NCI-H526 (cell line): Measurements from ENCODE around the gene NUP153.
A peak's percentile ranks its signal among the peaks of the same experiment; 100 is the strongest.
"Not testable (repeated sequence)": the region's sequence is repeated elsewhere in the genome, so short reads cannot be mapped to it uniquely, and the experiment has no call there.

Experiments used
- DNase-seq, 2 experiments: peaks; one replicate each; lab custom pipeline; 2025; lab: John Stamatoyannopoulos, UW

NUP153 gene

DNA sequence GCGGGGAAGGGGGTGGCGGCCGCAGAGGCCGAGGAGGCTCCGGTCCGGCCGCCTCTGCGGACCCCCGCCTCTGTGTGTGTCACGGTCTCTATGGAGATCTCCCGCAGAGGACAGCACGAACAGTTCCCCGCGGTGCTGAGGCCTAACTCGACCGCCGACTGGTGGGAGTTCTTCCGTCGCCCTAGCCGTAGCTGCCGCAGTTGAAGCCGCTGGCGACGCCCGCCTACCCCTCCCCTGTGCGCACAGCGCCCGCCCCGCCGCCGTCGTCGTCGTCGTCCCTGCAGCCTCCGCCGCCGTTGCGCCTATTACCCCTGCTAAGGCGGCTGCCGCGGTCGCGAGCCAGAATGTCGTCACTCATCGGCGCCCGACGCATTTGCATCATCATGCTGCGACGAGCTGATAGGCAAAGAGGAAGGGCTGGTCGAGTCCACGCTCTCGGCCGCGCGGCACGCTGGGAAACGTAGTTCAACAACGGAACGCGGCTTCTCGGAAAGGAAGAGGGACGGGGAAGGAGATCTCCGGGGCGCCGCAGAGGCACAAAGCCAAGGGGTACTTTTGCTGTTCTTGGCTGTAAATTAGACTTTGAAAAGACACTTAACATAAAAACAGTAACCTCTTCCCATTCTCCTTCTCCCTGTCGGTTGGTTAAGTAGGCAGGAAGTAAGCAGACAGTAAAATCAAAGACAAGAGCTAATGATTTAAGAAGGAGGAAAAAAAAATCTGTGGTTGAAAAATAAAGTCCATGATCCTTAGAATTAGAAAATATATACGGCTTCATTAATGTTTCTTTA, at the start of gene NUP153:
NUP153 (minus strand) TSS at position 346 of the 791 bp plus-strand sequence. CDS start 538 bp downstream, outside the sequence.
- DNase-seq, result peak; percentile 97 to 98

GRCh38 chr6:17754254-17754653, 47.5 kb upstream of the NUP153 start:
- DNase-seq, result no peak

DNA sequence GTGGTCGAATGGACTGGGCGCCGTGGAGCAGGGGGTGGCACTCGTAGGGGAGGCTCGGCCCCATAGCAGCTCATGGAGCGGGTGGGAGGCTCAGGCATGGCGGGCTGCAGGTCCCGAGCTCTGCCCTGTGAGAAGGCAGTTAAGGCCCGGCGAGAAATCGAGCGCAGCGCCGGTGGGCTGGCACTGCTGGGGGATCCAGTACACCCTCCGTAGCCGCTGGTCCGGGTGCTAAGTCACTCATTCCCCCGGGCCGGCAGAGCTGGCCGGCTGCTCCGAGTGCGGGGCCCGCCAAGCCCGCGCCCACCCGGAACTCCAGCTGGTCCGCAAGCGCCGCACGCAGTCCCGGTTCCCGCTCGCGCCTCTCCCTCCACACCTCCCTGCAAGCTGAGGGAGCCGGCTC, 38.6 kb upstream of the NUP153 start:
- DNase-seq, result not testable (repeated sequence)

DNA sequence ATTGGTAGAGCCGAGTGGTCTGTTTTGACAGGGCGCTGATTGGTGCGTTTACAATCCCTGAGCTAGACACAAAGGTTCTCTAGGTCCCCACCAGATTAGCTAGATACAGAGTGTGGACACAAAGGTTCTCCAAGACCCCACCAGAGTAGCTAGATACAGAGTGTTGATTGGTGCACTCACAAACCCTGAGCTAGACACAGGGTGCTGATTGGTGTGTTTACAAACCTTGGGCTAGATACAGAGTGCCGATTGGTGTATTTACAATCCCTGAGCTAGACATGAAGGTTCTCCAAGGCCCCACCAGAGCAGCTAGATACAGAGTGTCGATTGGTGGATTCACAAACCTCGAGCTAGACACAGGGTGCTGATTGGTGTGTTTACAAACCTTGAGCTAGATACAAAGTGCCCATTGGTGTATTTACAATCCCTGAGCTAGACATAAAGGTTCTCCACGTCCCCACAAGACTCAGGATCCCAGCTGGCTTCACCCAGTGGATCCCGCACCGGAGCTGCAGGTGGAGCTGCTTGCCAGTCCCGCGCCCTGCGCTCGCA, 38.1 kb upstream of the NUP153 start:
- not testable (repeated sequence) for DNase-seq

GRCh38 chr6:17744019-17744756, 37.5 kb upstream of the NUP153 start:
- no peak for DNase-seq

DNA sequence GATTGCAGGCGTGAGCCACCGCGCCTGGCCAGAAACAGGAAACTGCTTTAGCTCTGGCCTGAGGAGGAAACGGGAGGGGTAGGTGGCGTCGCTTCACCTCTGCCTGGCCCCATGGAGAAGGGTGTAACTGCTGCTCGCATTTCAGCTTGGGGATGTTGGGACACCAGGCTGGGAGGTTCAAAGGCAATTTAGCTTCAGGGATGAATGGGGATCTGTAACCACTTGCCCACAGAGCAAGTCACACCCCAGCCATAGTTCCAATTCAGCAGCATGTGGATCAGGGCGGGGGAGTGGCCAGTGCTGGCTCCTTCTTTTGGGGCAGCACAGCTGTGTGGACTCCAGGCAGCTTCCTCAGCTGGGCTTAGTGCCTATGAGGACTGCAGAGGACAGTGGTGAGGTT, 34.8 kb upstream of the NUP153 start:
- DNase-seq, result no peak

- DNase-seq, result no peak
These were observed 34.0 kb upstream of the NUP153 start for GRCh38 chr6:17740559-17741220.

DNA sequence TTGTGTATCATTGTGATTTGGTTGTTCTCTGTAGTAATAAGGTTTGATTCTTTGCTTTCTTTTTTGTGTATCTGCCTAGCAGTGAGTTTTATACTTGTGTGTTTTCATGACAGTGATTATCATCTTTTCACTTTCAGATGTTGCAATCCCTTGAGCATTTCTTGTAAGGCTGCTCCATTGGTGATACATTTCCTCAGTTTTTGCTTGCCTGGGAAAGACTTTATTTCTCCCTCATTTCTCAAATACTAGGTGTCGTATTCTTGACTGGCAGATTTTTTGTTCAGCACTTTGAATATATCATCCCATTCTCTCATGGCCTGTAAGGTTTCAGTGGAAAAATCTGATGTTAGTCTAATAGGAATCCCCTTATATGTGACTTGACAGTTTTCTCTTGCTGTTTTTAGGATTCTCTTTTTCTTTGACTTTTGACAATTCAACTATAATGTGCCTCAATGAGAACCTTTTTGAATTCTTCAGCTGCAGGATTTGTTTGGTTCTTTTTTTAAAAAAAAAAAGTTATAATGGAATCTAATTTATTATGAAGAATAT, 31.1 kb upstream of the NUP153 start:
- DNase-seq, result no peak

- not testable (repeated sequence) for DNase-seq
These were observed 28.6 kb upstream of the NUP153 start for GRCh38 chr6:17735311-17735710.

- no peak for DNase-seq
These were observed 23.5 kb upstream of the NUP153 start for GRCh38 chr6:17730078-17730704.

- no peak for DNase-seq
These were observed 22.7 kb upstream of the NUP153 start for GRCh38 chr6:17729223-17730077.

- no peak for DNase-seq
These were observed 22.0 kb upstream of the NUP153 start for GRCh38 chr6:17728551-17729222.

- peak; percentile 38 to 70 for DNase-seq
These were observed 18.4 kb upstream of the NUP153 start for GRCh38 chr6:17725083-17725482.

- no peak for DNase-seq
These were observed 17.6 kb upstream of the NUP153 start for GRCh38 chr6:17724341-17724740.

DNA sequence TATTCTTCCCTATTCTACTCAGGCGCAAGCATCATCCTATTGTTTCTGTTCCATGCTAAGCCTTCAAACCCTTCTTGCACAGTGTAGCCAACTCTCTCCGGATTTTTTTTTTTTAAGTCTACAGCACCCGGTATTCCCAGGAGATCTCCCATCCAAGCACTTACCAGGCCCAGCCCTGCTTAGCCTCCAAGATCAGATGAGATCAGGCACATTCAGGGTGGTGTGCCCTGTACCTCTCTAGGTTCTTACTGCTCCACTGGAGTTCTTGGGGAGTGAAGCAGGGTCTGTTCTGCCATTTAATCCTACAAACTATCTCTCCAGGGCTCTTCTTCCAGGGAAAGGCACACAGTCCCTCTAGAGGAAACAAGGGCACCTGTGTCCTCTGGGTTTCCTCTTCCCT, 14.9 kb upstream of the NUP153 start:
- DNase-seq, result no peak

GRCh38 chr6:17719323-17720041, 12.8 kb upstream of the NUP153 start:
- peak in 1 of 2 experiments; percentile 29 for DNase-seq

- no peak for DNase-seq
These were observed 9.5 kb upstream of the NUP153 start for GRCh38 chr6:17716221-17716620.

- no peak for DNase-seq
These were observed 8.4 kb upstream of the NUP153 start for GRCh38 chr6:17714879-17715851.
